GM23338 (cell line): ENCODE results near the gene PHOSPHO1. TPM values are rescaled to one million over a fixed set of nuclear protein-coding genes. Genes with fewer than 3 reads are reported as not detected.

Source experiments
- ATAC-seq: fragments of 200-7000 bp; cut with Tn5 transposase; 3 replicates; pipeline ENCODE4 v1.9.1; 2020
- DNase-seq: peaks from one replicate; pipeline ENCODE4 v3.0.0-alpha.2; 2015; ENCODE audit warnings: low spot score
- H2AFZ ChIP-seq: fragments of 200-600 bp; sonication (generic); 2 replicates; pipeline ENCODE4 v1.8.0; 2016; ENCODE audit warnings: antibody characterized with exemption, mild to moderate bottlenecking, moderate library complexity
- H3F3A ChIP-seq: fragments of 200-600 bp; sonication (generic); replicated peaks from 2 replicates; pipeline ENCODE4 v1.8.0; 2017; ENCODE audit warnings: antibody characterized with exemption, mixed run types, low read depth
- H3K27ac ChIP-seq: fragments of 200-600 bp; sonication (generic); 2 replicates; pipeline ENCODE4 v1.6.1; 2016; ENCODE audit warnings: low read depth
- H3K27me3 ChIP-seq: fragments of 200-600 bp; sonication (generic); 2 replicates; pipeline ENCODE4 v1.8.0; 2016; ENCODE audit warnings: mild to moderate bottlenecking, mixed run types, moderate library complexity; ENCODE audit not compliant: insufficient read depth
- H3K36me3 ChIP-seq: fragments of 200-600 bp; sonication (generic); 2 replicates; pipeline ENCODE4 v1.8.0; 2016; ENCODE audit warnings: mild to moderate bottlenecking; ENCODE audit not compliant: insufficient read depth
- H3K4me1 ChIP-seq: fragments of 200-600 bp; sonication (generic); 2 replicates; pipeline ENCODE4 v1.8.0; 2016; ENCODE audit warnings: mild to moderate bottlenecking, moderate library complexity; ENCODE audit not compliant: insufficient read depth
- H3K4me2 ChIP-seq: fragments of 200-600 bp; sonication (generic); 2 replicates; pipeline ENCODE4 v1.7.1; 2017; ENCODE audit warnings: mixed run types
- H3K4me3 ChIP-seq: fragments of 200-600 bp; sonication (generic); 2 replicates; pipeline ENCODE4 v1.6.1; 2016; ENCODE audit warnings: mixed run types
- H3K79me2 ChIP-seq: fragments of 200-600 bp; sonication (generic); replicated peaks from 2 replicates; pipeline ENCODE4 v1.8.0; 2017; ENCODE audit warnings: mild to moderate bottlenecking; ENCODE audit not compliant: insufficient read depth
- H3K9me2 ChIP-seq: fragments of 200-600 bp; sonication (generic); 2 replicates; pipeline ENCODE4 v1.8.0; 2017; ENCODE audit not compliant: insufficient read depth
- H4K20me1 ChIP-seq: fragments of 200-600 bp; sonication (generic); replicated peaks from 2 replicates; pipeline ENCODE4 v1.8.0; 2017; ENCODE audit warnings: mild to moderate bottlenecking; ENCODE audit not compliant: insufficient read depth
- H3K27ac Mint-ChIP-seq: 2 replicates; pipeline ENCODE4 v1.8.0; 2020; ENCODE audit warnings: inconsistent platforms, mild to moderate bottlenecking, moderate library complexity, mixed read lengths
- H3K27me3 Mint-ChIP-seq: 3 replicates; pipeline ENCODE4 v1.8.0; 2022; ENCODE audit warnings: low read depth, mild to moderate bottlenecking, moderate library complexity, mixed read lengths, inconsistent platforms; ENCODE audit not compliant: insufficient read depth, poor library complexity
- H3K36me3 Mint-ChIP-seq: 3 replicates; pipeline ENCODE4 v1.8.0; 2021; ENCODE audit warnings: low read depth, mild to moderate bottlenecking, inconsistent platforms, moderate library complexity, mixed read lengths
- H3K4me1 Mint-ChIP-seq: 3 replicates; pipeline ENCODE4 v1.8.0; 2020; ENCODE audit warnings: mild to moderate bottlenecking, inconsistent platforms, mixed read lengths
- H3K4me3 Mint-ChIP-seq: 3 replicates; pipeline ENCODE4 v1.8.0; 2021; ENCODE audit warnings: moderate library complexity, mild to moderate bottlenecking, inconsistent platforms, mixed read lengths
- H3K9me3 Mint-ChIP-seq: 3 replicates; pipeline ENCODE4 v1.8.0; 2020; ENCODE audit warnings: moderate library complexity, mild to moderate bottlenecking, inconsistent platforms, mixed read lengths
- CTCF ChIP-seq, 2 experiments: fragments of 200-600 bp in 1 of 2; sonication (generic) in 1 of 2; conservative IDR thresholded peaks; 2 replicates each; pipeline versions ENCODE4 v1.5.1 to v1.6.1; 2016 to 2017; ENCODE audit warnings: antibody characterized with exemption in 2 of 2, low read depth in 2 of 2, mild to moderate bottlenecking in 2 of 2, moderate library complexity in 1 of 2
- ETS1 ChIP-seq: IDR thresholded peaks from 2 replicates; pipeline ENCODE4 v1.6.1; 2016; ENCODE audit warnings: antibody characterized with exemption
- EZH2 ChIP-seq: fragments of 200-600 bp; sonication (generic); IDR thresholded peaks from one replicate; pipeline ENCODE4 v1.8.0; 2017; ENCODE audit warnings: antibody characterized with exemption, mild to moderate bottlenecking, low read depth; ENCODE audit not compliant: unreplicated experiment
- EZH2phosphoT487 ChIP-seq: fragments of 200-600 bp; sonication (generic); IDR thresholded peaks from one replicate; pipeline ENCODE4 v1.8.1; 2018; ENCODE audit warnings: antibody characterized with exemption; ENCODE audit not compliant: unreplicated experiment
- NANOG ChIP-seq: IDR thresholded peaks from 2 replicates; pipeline ENCODE4 v1.6.1; 2016; ENCODE audit warnings: antibody characterized with exemption, borderline replicate concordance
- REST ChIP-seq: IDR thresholded peaks from one replicate; pipeline ENCODE4 v1.6.1; 2018; ENCODE audit warnings: antibody characterized with exemption; ENCODE audit not compliant: unreplicated experiment
- STAT1 ChIP-seq: IDR thresholded peaks from one replicate; pipeline ENCODE4 v1.6.1; 2016; ENCODE audit warnings: antibody characterized with exemption; ENCODE audit not compliant: unreplicated experiment
- ZNF462 ChIP-seq: fragments of 250-450 bp; sonication (Bioruptor Pico); IDR thresholded peaks from 2 replicates; pipeline ENCODE4 v1.5.0; 2020; ENCODE audit warnings: mild to moderate bottlenecking, moderate library complexity
- polyA plus RNA-seq: library from polyadenylated mRNA; unstranded; fragments of >200 nt; fragmentation: Nextera tagmentation; extraction: Ambion mirVana; gene quantifications from 2 replicates; pipeline ENCODE4 v1.2.1, GENCODE V29; 2016
- total RNA-seq: library from RNA; depleted of rRNA; stranded (reverse); fragments of >200 nt; shearing (Covaris generic); gene quantifications from 2 replicates; pipeline ENCODE4 v1.2.3, GENCODE V29; 2014

The PHOSPHO1 gene
- total and polyA plus RNA-seq, 2 experiments from 2014 or later = 0.71 to 2.2 TPM

- TF ChIP-seq REST (no peak), STAT1 (no peak), CTCF (conservative IDR thresholded peaks at IDR 0.05; ENCODE audit: low read depth in 2 of 2) (no peak), NANOG (no peak), EZH2phosphoT487 (no peak), EZH2 (no peak), ETS1 (no peak), ZNF462 (CRISPR knock-in tag) (no peak)
- Histone ChIP-seq H3K4me2 (no peak overlapping the region), H3K36me3 (no peaks in the 10 kb centered on the region), H3K4me3 (no peak overlapping the region), H3K27me3 (peaks cover 92% of the 10 kb centered on the region), H3F3A (peaks cover 9% of the 10 kb centered on the region; the same call in 1 of the 2 replicates), H3K79me2 (no peaks in the 10 kb centered on the region), H3K4me1 (peaks cover 17% of the 10 kb centered on the region), H3K9me2 (no peaks in the 10 kb centered on the region), H3K27ac (no peak overlapping the region), H2AFZ (no peak overlapping the region), H4K20me1 (no peaks in the 10 kb centered on the region)
- H3K4me1 Mint-ChIP-seq = peaks cover 15% of the 10 kb centered on the region
- H3K27ac Mint-ChIP-seq = no peak overlapping the region
- H3K9me3 Mint-ChIP-seq = no peaks in the 10 kb centered on the region
- H3K27me3 Mint-ChIP-seq = peaks cover 81% of the 10 kb centered on the region
- DNase-seq (no peak), ATAC-seq (no peak)
- no peaks in the 10 kb centered on the region; the same call in 2 of the 3 replicates for H3K36me3 Mint-ChIP-seq
- no peak overlapping the region; the same call in 2 of the 3 replicates for H3K4me3 Mint-ChIP-seq
These were observed 3.7 kb downstream of the PHOSPHO1 start for GRCh38 chr17:49226771-49227435.
